Measurements from ENCODE around the gene SHB. TPM values are rescaled to one million over a fixed set of nuclear protein-coding genes. Genes with fewer than 3 reads are reported as not detected.

SHB gene
- total and polyA plus RNA-seq, 2 of the 8 experiments (the other 6 are each of a cell fraction or from before 2014, with no cell fraction given) = 4.1 to 12.6 TPM

DNA sequence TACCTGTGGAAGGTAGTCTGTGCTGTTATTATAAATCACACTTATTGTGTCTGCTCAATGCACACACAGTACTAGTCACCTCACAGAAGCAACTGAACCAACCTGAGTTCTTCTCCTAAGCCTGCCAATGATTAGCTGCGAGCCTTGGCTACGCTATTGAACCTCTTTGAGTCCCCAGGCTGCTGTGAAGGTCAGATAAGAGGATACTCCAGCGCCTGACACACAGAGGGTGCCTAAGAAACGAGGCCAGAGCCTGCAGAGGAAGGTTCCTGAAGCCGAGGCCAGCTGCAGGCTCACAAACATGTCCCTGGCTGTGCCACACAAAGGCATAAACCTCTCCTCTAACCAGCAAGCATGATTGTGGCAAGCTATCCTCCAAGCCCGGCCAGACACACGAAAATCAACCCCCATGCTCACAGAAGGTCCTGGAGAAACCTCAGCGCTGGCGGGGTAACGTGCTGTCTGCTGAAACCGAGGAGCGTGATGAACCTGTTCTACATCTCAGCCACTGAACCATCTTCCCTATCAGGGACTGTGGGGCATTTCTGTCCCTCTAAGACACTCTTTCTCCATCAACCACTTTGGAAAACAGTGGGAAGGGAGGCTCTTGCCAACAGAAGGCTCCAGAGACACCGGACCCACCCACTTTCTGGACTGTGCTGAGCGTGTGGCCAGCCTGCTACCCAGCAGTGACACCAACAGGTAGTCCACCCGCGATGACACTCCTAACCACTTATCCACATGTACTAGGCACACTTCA, 111.9 kb downstream of the SHB start (continued):
- TF ChIP-seq CBX8 (IDR thresholded peaks at IDR 0.05; ENCODE audit: borderline replicate concordance, low read depth, low read length) (no peak), MAFK (IDR thresholded peaks at IDR 0.05; ENCODE audit: low read depth, low read length) (no peak), BACH1 (IDR thresholded peaks at IDR 0.05; ENCODE audit: low read length) (no peak), KDM4A (IDR thresholded peaks at IDR 0.05; ENCODE audit: low read depth, low read length, severe bottlenecking) (no peak), BCL11A (IDR thresholded peaks at IDR 0.05; ENCODE audit: low read depth in 2 of 2, low read length in 2 of 2) (no peak), YY1 (IDR thresholded peaks at IDR 0.05; ENCODE audit: low read depth, low read length) (no peak), SIRT6 (IDR thresholded peaks at IDR 0.05; ENCODE audit: low read length) (no peak), NANOG (IDR thresholded peaks at IDR 0.05; ENCODE audit: insufficient read depth, low read depth, low read length, poor library complexity, severe bottlenecking) (no peak), JUND (IDR thresholded peaks at IDR 0.05; ENCODE audit: low read length) (no peak), RXRA (IDR thresholded peaks at IDR 0.05; ENCODE audit: insufficient read depth, low read depth, low read length) (no peak)
